Measurements from ENCODE around the gene GFOD1. TPM values are rescaled to one million over a fixed set of nuclear protein-coding genes. Genes with fewer than 3 reads are reported as not detected.

GFOD1 gene
- total RNA-seq, 1 experiment from 2014 or later: 8.8 TPM

DNA sequence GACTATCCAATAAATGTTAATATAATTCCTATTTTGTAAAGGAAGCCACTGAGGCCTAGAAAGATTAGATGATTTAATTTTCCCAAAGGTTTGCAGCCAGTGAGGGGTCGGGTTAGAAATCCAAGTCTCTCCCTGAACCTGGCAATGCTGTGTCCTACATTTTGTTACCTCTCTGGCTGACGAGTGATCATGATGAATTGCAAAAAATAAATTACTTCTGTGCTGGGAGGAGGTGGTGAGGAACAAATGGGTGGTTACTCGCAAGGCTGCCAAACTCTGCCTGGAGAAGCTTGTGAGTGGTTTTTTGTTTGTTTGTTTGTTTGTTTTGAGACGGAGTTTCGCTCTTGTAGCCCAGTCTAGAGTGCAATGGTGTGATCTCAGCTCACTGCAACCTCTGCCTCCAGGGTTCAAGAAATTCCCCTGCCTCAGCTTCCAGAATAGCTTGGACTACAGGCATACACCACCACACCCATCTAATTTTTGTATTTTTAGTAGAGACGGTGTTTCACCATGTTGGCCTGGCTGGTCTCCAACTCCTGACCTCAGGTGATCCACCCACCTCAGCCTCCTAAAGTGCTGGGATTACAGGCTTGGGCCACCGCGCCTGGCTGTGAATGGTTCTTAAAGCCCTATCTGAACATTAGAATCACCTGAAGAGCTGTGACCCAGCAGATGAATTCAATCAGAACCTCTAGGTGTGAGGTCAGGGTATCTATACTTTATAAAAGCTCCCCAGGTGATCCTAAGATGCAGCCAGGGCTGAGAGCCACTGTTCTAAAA, 138.9 kb downstream of the GFOD1 start:
- CTCF ChIA-PET: no interaction called here
- no peaks in the 10 kb centered on the region for H3K4me1 ChIP-seq (ENCODE audit: insufficient read depth, low read length, poor library complexity, severe bottlenecking)
- intact Hi-C loops (cut with micrococcal nuclease; ENCODE audit: unreplicated experiment): no loop called here
- no peaks in the 10 kb centered on the region for H3K9me3 ChIP-seq (ENCODE audit: low read depth, low read length, poor library complexity, severe bottlenecking)
- no peak for TF ChIP-seq CTCF (conservative IDR thresholded peaks at IDR 0.05; ENCODE audit: low read depth, low read length)
- no peak for TF ChIP-seq EZH2 (IDR thresholded peaks at IDR 0.05; ENCODE audit: borderline replicate concordance, low read depth, low read length, poor library complexity, severe bottlenecking)
- H3K4me3 ChIP-seq (ENCODE audit: low read depth, low read length, poor library complexity, severe bottlenecking): no peak overlapping the region
- POLR2A ChIA-PET (ENCODE audit: low non-redundant PET): no interaction called here
- no peaks in the 10 kb centered on the region for H3K27me3 ChIP-seq (replicated peaks; ENCODE audit: insufficient read depth, low read depth, low read length, poor library complexity)
- H3K27ac ChIP-seq (ENCODE audit: low read depth, low read length, poor library complexity, severe bottlenecking): no peak overlapping the region
- H3K36me3 ChIP-seq (ENCODE audit: insufficient read depth, low read length, poor library complexity, severe bottlenecking): no peaks in the 10 kb centered on the region
- no peak for DNase-seq (ENCODE audit: low spot score)
- no TSS peak for BruUV-seq (replicated peaks)

DNA sequence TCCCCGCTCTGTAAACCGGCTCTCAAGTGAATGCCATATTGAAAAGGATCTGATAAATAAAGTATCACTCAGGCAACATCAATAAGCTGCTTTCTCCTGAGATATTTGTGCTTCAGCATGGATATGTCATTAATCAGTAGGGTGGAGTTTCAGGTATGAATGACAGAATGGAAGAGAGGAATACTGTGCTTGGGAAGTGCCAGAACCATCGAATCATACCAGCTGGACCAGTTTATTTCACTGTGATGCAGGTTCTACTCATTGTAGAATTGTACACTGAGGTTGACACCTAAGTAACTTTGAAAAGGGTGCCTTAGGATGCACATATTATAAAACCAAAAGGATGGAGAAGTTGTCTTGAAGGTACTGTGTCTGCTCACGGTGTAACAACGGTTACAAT, 141.2 kb downstream of the GFOD1 start:
- H3K27ac ChIP-seq (ENCODE audit: low read depth, low read length, poor library complexity, severe bottlenecking): no peak overlapping the region
- DNase-seq (ENCODE audit: low spot score): no peak
- TF ChIP-seq CTCF (conservative IDR thresholded peaks at IDR 0.05; ENCODE audit: low read depth, low read length) (no peak), EZH2 (IDR thresholded peaks at IDR 0.05; ENCODE audit: borderline replicate concordance, low read depth, low read length, poor library complexity, severe bottlenecking) (no peak)
- H3K36me3 ChIP-seq (ENCODE audit: insufficient read depth, low read length, poor library complexity, severe bottlenecking): no peaks in the 10 kb centered on the region
- ChIA-PET CTCF (no interaction called here), POLR2A (ENCODE audit: low non-redundant PET) (no interaction called here)
- H3K27me3 ChIP-seq (replicated peaks; ENCODE audit: insufficient read depth, low read depth, low read length, poor library complexity): no peaks in the 10 kb centered on the region
- no TSS peak for BruUV-seq (replicated peaks)
- H3K4me3 ChIP-seq (ENCODE audit: low read depth, low read length, poor library complexity, severe bottlenecking): no peak overlapping the region
- no peaks in the 10 kb centered on the region for H3K9me3 ChIP-seq (ENCODE audit: low read depth, low read length, poor library complexity, severe bottlenecking)
- H3K4me1 ChIP-seq (ENCODE audit: insufficient read depth, low read length, poor library complexity, severe bottlenecking): no peaks in the 10 kb centered on the region
- intact Hi-C loops (cut with micrococcal nuclease; ENCODE audit: unreplicated experiment): no loop called here

GRCh38 chr6:13342414-13343019, 144.9 kb downstream of the GFOD1 start:
- CTCF ChIA-PET: no interaction called here
- POLR2A ChIA-PET (ENCODE audit: low non-redundant PET): no interaction called here
- TF ChIP-seq CTCF (conservative IDR thresholded peaks at IDR 0.05; ENCODE audit: low read depth, low read length) (no peak), EZH2 (IDR thresholded peaks at IDR 0.05; ENCODE audit: borderline replicate concordance, low read depth, low read length, poor library complexity, severe bottlenecking) (no peak)

More at GRCh38 chr6:13342414-13343019, 144.9 kb downstream of the GFOD1 start:
- no peak overlapping the region for H3K4me3 ChIP-seq (ENCODE audit: low read depth, low read length, poor library complexity, severe bottlenecking)
- DNase-seq (ENCODE audit: low spot score): no peak
- no peaks in the 10 kb centered on the region for H3K27me3 ChIP-seq (replicated peaks; ENCODE audit: insufficient read depth, low read depth, low read length, poor library complexity)
- no TSS peak for BruUV-seq (replicated peaks)
- intact Hi-C loops (cut with micrococcal nuclease; ENCODE audit: unreplicated experiment): no loop called here
- no peaks in the 10 kb centered on the region for H3K4me1 ChIP-seq (ENCODE audit: insufficient read depth, low read length, poor library complexity, severe bottlenecking)
- H3K36me3 ChIP-seq (ENCODE audit: insufficient read depth, low read length, poor library complexity, severe bottlenecking): no peaks in the 10 kb centered on the region
- no peak overlapping the region for H3K27ac ChIP-seq (ENCODE audit: low read depth, low read length, poor library complexity, severe bottlenecking)
- H3K9me3 ChIP-seq (ENCODE audit: low read depth, low read length, poor library complexity, severe bottlenecking): no peaks in the 10 kb centered on the region
